PC-3 (cell line): ENCODE data around the gene CHD5. TPM values are rescaled to one million over a fixed set of nuclear protein-coding genes. Genes with fewer than 3 reads are reported as not detected.

Source experiments
- ATAC-seq: fragments of 200-7000 bp; cut with Tn5 transposase; 2 replicates; pipeline ENCODE4 v1.9.1; 2020; ENCODE audit warnings: mild to moderate bottlenecking, moderate library complexity
- BruUV-seq: library from RNA; stranded (reverse); fragments of 400-500 nt; replicated peaks from 2 replicates; lab custom pipeline; 2021; lab: Mats Ljungman, UMichigan
- CTCF ChIA-PET: fragments of 300-600 bp; sonication (Branson Sonifier 250); formaldehyde crosslinking; loops from one replicate; lab custom pipeline; 2022; ENCODE audit warnings: antibody characterized with exemption; lab: Charles Lee
- POLR2A ChIA-PET: fragments of 300-600 bp; sonication (Branson Sonifier 250); formaldehyde crosslinking; loops from one replicate; lab custom pipeline; 2022; ENCODE audit warnings: antibody characterized with exemption; ENCODE audit not compliant: unreplicated experiment; lab: Charles Lee
- DNase-seq: peaks from one replicate; pipeline ENCODE4 v3.0.0-alpha.2; 2015
- H2AFZ ChIP-seq: fragments of 300-600 bp; sonication (generic); 2 replicates; pipeline ENCODE4 v1.6.0; 2016; ENCODE audit warnings: antibody characterized with exemption, low read length
- H3F3A ChIP-seq: fragments of 300-600 bp; sonication (generic); one replicate; pipeline ENCODE4 v1.6.0; 2017; ENCODE audit warnings: antibody characterized with exemption, low read length, control low read depth, mild to moderate bottlenecking; ENCODE audit not compliant: unreplicated experiment
- H3K27ac ChIP-seq: fragments of 300-600 bp; sonication (generic); 2 replicates; pipeline ENCODE4 v1.5.1; 2016; ENCODE audit warnings: mild to moderate bottlenecking, low read length
- H3K27me3 ChIP-seq: fragments of 300-600 bp; sonication (generic); 2 replicates; pipeline ENCODE4 v1.6.1; 2016; ENCODE audit warnings: low read length, mixed read lengths
- H3K36me3 ChIP-seq: fragments of 300-600 bp; sonication (generic); 2 replicates; pipeline ENCODE4 v1.6.1; 2016; ENCODE audit warnings: low read depth, mixed run types, low read length, mixed read lengths
- H3K4me1 ChIP-seq: fragments of 300-600 bp; sonication (generic); 2 replicates; pipeline ENCODE4 v1.5.1; 2016; ENCODE audit warnings: low read length; ENCODE audit not compliant: insufficient read depth
- H3K4me2 ChIP-seq: fragments of 300-600 bp; sonication (generic); 2 replicates; pipeline ENCODE4 v1.6.0; 2016; ENCODE audit warnings: low read length
- H3K4me3 ChIP-seq: fragments of 300-600 bp; sonication (generic); 2 replicates; pipeline ENCODE4 v1.5.1; 2016; ENCODE audit warnings: mild to moderate bottlenecking, low read length, mixed read lengths
- H3K79me2 ChIP-seq: fragments of 300-600 bp; sonication (generic); 2 replicates; pipeline ENCODE4 v1.6.1; 2017; ENCODE audit warnings: low read length, mixed read lengths
- H3K9ac ChIP-seq: fragments of 300-600 bp; sonication (generic); 2 replicates; pipeline ENCODE4 v1.6.0; 2016; ENCODE audit warnings: mild to moderate bottlenecking, low read length
- H3K9me2 ChIP-seq: fragments of 300-600 bp; sonication (generic); replicated peaks from 2 replicates; pipeline ENCODE4 v1.6.1; 2016; ENCODE audit warnings: mixed run types, low read length, mixed read lengths
- H3K9me3 ChIP-seq: fragments of 300-600 bp; sonication (generic); 2 replicates; pipeline ENCODE4 v1.6.1; 2016; ENCODE audit warnings: low read length, mixed read lengths
- H4K20me1 ChIP-seq: fragments of 300-600 bp; sonication (generic); 2 replicates; pipeline ENCODE4 v1.6.1; 2016; ENCODE audit warnings: low read length, mixed read lengths
- EZH2 ChIP-seq: fragments of 300-600 bp; sonication (generic); IDR thresholded peaks from one replicate; pipeline ENCODE4 v1.6.1; 2017; ENCODE audit warnings: antibody characterized with exemption, mild to moderate bottlenecking, low read length; ENCODE audit not compliant: unreplicated experiment
- EZH2phosphoT487 ChIP-seq: fragments of 300-600 bp; sonication (generic); IDR thresholded peaks from 2 replicates; pipeline ENCODE4 v1.6.1; 2018; ENCODE audit warnings: mild to moderate bottlenecking, antibody characterized with exemption, low read length, borderline replicate concordance
- intact Hi-C: fragments of 100-400 bp; cut with micrococcal nuclease; formaldehyde crosslinking; loops from 2 replicates; pipeline ENCODE4 v1.9.0; 2023
- total RNA-seq: library from RNA; depleted of rRNA; stranded (reverse); fragments of >200 nt; gene quantifications from 2 replicates; pipeline ENCODE4 v1.2.3, GENCODE V29; 2014
- TF ChIP-seq, protein P1 (sequence below): fragments of 300-600 bp; sonication (generic); conservative IDR thresholded peaks from 2 replicates; pipeline ENCODE4 v1.5.1; 2017; ENCODE audit warnings: antibody characterized with exemption, low read depth, mild to moderate bottlenecking, low read length

Gene CHD5
- total RNA-seq, 1 experiment from 2014 or later, result 0.55 TPM

DNA sequence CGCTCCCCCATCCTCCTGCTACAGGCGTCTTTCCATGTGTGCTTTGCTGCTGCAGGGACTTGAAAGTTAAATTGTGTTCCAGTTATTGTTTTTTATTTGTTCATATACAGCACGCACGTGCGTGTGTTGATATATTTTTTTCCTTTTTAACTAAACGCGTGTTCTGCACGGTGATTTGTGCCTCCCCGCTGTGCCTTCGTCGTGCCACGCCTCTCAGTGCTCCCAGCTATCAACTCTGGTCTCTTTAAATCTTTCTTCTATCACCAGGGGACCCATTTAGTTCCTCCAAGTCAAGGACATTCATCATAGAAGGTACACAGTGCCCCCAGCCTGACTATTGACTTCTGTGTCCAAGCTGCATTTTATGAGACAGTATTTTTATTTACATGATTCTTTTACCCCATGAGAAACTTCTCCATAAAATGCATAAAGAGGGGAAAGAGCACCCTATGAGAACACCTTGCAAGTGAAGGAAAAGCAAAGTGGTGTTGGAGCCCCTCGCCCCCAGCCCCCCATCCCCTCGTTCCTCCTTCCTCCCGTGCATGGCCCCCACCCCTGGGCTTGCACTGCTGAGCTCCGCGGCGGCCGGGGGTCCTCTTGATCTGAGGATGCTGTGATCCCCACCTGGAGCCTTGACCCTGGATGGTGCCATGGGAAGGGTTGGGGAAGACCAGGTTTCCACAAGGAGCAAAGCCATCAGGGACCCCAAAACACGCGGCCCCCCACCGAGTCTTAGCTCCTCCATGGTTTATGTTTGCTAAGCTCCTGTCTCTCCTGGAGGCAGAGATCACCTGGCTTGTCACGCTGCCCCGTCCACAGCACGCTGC is 88.9 kb downstream of the CHD5 start:
- Histone ChIP-seq H3K79me2 (no peaks in the 10 kb centered on the region), H3K4me1 (no peaks in the 10 kb centered on the region), H4K20me1 (no peaks in the 10 kb centered on the region), H3K4me2 (no peak overlapping the region), H3K36me3 (no peaks in the 10 kb centered on the region), H3K9ac (no peak overlapping the region), H3F3A (no peaks in the 10 kb centered on the region), H3K27me3 (no peaks in the 10 kb centered on the region), H2AFZ (no peak overlapping the region), H3K9me2 (no peaks in the 10 kb centered on the region), H3K9me3 (no peaks in the 10 kb centered on the region), H3K27ac (no peak overlapping the region), H3K4me3 (no peak overlapping the region)
- TF ChIP-seq EZH2phosphoT487, result no peak
- TF ChIP-seq EZH2, result no peak
- TF ChIP-seq, protein P1, sequence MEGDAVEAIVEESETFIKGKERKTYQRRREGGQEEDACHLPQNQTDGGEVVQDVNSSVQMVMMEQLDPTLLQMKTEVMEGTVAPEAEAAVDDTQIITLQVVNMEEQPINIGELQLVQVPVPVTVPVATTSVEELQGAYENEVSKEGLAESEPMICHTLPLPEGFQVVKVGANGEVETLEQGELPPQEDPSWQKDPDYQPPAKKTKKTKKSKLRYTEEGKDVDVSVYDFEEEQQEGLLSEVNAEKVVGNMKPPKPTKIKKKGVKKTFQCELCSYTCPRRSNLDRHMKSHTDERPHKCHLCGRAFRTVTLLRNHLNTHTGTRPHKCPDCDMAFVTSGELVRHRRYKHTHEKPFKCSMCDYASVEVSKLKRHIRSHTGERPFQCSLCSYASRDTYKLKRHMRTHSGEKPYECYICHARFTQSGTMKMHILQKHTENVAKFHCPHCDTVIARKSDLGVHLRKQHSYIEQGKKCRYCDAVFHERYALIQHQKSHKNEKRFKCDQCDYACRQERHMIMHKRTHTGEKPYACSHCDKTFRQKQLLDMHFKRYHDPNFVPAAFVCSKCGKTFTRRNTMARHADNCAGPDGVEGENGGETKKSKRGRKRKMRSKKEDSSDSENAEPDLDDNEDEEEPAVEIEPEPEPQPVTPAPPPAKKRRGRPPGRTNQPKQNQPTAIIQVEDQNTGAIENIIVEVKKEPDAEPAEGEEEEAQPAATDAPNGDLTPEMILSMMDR, result no peak
- ChIA-PET POLR2A (interaction anchor here (0.6 kb wide), 1 partner anchor 9 kb away, joined by 3 read pairs; no protein-coding TSS in a partner anchor), CTCF (no interaction called here)
- intact Hi-C loops, result no loop called here
- peak; percentile 20; the same call in 1 of the 2 replicates for ATAC-seq
- DNase-seq, result no peak
- no TSS peak for BruUV-seq

DNA sequence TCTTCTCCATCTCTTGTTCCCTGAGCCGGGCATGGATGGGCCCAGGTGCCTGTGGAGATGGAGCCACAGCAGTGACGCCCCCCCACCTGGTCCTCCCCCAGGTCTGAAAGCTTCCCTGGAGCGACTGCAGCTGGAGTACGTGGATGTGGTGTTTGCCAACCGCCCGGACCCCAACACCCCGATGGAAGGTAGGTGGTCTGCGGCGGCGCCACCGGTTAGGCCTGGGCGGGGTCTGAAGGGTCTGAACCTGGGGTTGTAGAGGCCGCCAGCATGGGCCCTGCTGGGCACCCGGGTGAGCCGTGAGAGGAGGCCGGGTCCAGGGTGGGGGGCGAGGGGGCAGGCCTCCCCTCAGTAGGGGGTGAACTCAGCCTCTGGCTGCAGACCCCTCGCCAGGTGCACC is 89.8 kb downstream of the CHD5 start:
- Histone ChIP-seq H3K4me2 (no peak overlapping the region), H3K36me3 (no peaks in the 10 kb centered on the region), H3K27me3 (no peaks in the 10 kb centered on the region), H3K4me1 (no peaks in the 10 kb centered on the region), H3K9ac (no peak overlapping the region), H3K9me2 (no peaks in the 10 kb centered on the region), H3K4me3 (no peak overlapping the region), H4K20me1 (no peaks in the 10 kb centered on the region), H3F3A (no peaks in the 10 kb centered on the region), H3K9me3 (no peaks in the 10 kb centered on the region), H2AFZ (no peak overlapping the region), H3K27ac (no peak overlapping the region), H3K79me2 (no peaks in the 10 kb centered on the region)
- ATAC-seq (no peak), DNase-seq (no peak)
- TF ChIP-seq EZH2phosphoT487 (no peak), EZH2 (no peak)
- POLR2A ChIA-PET, result no interaction called here
- CTCF ChIA-PET, result no interaction called here
- intact Hi-C loops, result no loop called here
- BruUV-seq, result no TSS peak

DNA sequence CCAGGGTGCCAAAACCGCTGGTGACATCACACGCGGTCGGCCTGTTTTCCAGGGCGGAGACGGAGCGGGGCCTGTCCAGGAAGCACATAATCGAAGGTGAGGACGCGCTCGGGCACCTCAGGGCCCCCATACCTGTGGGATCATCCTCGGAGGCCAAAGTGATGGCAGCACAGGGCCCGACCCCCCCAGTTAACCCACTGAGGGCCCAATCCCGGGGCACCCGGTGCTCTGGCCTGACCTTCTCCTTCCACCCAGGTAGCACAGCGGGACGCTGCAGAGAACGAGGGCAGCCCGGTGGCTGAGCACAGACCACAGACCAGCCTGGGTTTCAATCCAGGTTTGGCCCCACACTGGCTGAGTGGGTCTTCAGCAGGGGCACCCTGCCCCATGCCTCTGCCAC is 91.2 kb downstream of the CHD5 start:
- Histone ChIP-seq H3K79me2 (no peaks in the 10 kb centered on the region), H3F3A (no peaks in the 10 kb centered on the region), H3K9me2 (no peaks in the 10 kb centered on the region), H3K36me3 (no peaks in the 10 kb centered on the region), H3K9ac (no peak overlapping the region), H3K27ac (no peak overlapping the region), H2AFZ (no peak overlapping the region), H3K4me1 (no peaks in the 10 kb centered on the region), H3K4me2 (no peak overlapping the region), H3K4me3 (no peak overlapping the region), H3K9me3 (no peaks in the 10 kb centered on the region), H3K27me3 (no peaks in the 10 kb centered on the region), H4K20me1 (no peaks in the 10 kb centered on the region)
- DNase-seq, result no peak
- no peak for ATAC-seq
- intact Hi-C loops, result no loop called here
- CTCF ChIA-PET, result no interaction called here
- TF ChIP-seq, protein P1, result no peak
- TF ChIP-seq EZH2 (no peak), EZH2phosphoT487 (no peak)
- BruUV-seq, result no TSS peak
- POLR2A ChIA-PET, result no interaction called here
